Activated T-cell treated with anti-CD3 and anti-CD28 coated beads, Interleukin-2, amount 50 U/mL, for 1 hour (primary cell): Measurements from ENCODE around the gene TMTC2.
"Not testable (repeated sequence)": the region's sequence is repeated elsewhere in the genome, so short reads cannot be mapped to it uniquely, and the experiment has no call there.

ENCODE experiments used
- DNase-seq: peaks from one replicate; pipeline ENCODE4 v3.0.0-alpha.2; 2020

TMTC2 gene

GRCh38 chr12:82793751-82794281 is 107.1 kb downstream of the TMTC2 start:
- no peak for DNase-seq

- DNase-seq: no peak
Measured at GRCh38 chr12:82797480-82797879, 110.8 kb downstream of the TMTC2 start.

- DNase-seq: no peak
Measured at GRCh38 chr12:82800185-82800584, 113.5 kb downstream of the TMTC2 start.

GRCh38 chr12:82801951-82802610 is 115.4 kb downstream of the TMTC2 start:
- DNase-seq: no peak

- DNase-seq: no peak
Measured at GRCh38 chr12:82803201-82803600, 116.5 kb downstream of the TMTC2 start.

- no peak for DNase-seq
Measured at GRCh38 chr12:82804601-82805000, 117.9 kb downstream of the TMTC2 start.

- not testable (repeated sequence) for DNase-seq
Measured at GRCh38 chr12:82805004-82805403, 118.3 kb downstream of the TMTC2 start.

GRCh38 chr12:82805812-82806497 is 119.2 kb downstream of the TMTC2 start:
- no peak for DNase-seq

- no peak for DNase-seq
Measured at GRCh38 chr12:82807132-82807737, 120.5 kb downstream of the TMTC2 start.

- no peak for DNase-seq
Measured at GRCh38 chr12:82810568-82810967, 123.9 kb downstream of the TMTC2 start.

- no peak for DNase-seq
Measured at GRCh38 chr12:82817368-82817767, 130.7 kb downstream of the TMTC2 start.

GRCh38 chr12:82818271-82819035 is 131.7 kb downstream of the TMTC2 start:
- no peak for DNase-seq

GRCh38 chr12:82826505-82826904 is 139.8 kb downstream of the TMTC2 start:
- DNase-seq: no peak

GRCh38 chr12:82832096-82832495 is 145.4 kb downstream of the TMTC2 start:
- no peak for DNase-seq

GRCh38 chr12:82832981-82833380 is 146.3 kb downstream of the TMTC2 start:
- no peak for DNase-seq

- DNase-seq: no peak
Measured at GRCh38 chr12:82833481-82833880, 146.8 kb downstream of the TMTC2 start.

- DNase-seq: no peak
Measured at GRCh38 chr12:82835217-82835616, 148.5 kb downstream of the TMTC2 start.

GRCh38 chr12:82838131-82838551 is 151.4 kb downstream of the TMTC2 start:
- DNase-seq: no peak

- DNase-seq: no peak
Measured at GRCh38 chr12:82838827-82839226, 152.1 kb downstream of the TMTC2 start.

- no peak for DNase-seq
Measured at GRCh38 chr12:82839796-82840195, 153.1 kb downstream of the TMTC2 start.

- DNase-seq: no peak
Measured at GRCh38 chr12:82841487-82841904, 154.8 kb downstream of the TMTC2 start.

- DNase-seq: no peak
Measured at GRCh38 chr12:82842480-82842879, 155.8 kb downstream of the TMTC2 start.

- not testable (repeated sequence) for DNase-seq
Measured at GRCh38 chr12:82845076-82845475, 158.4 kb downstream of the TMTC2 start.
